NCI-H2107 treated with DMSO at 0.1 percent for 48 hours (cell line): ENCODE measurements around the gene FJX1.

ENCODE experiments used
- DNase-seq: peaks from one replicate; lab custom pipeline; 2025; ENCODE audit not compliant: unreplicated experiment; lab: John Stamatoyannopoulos, UW

FJX1 gene

DNA sequence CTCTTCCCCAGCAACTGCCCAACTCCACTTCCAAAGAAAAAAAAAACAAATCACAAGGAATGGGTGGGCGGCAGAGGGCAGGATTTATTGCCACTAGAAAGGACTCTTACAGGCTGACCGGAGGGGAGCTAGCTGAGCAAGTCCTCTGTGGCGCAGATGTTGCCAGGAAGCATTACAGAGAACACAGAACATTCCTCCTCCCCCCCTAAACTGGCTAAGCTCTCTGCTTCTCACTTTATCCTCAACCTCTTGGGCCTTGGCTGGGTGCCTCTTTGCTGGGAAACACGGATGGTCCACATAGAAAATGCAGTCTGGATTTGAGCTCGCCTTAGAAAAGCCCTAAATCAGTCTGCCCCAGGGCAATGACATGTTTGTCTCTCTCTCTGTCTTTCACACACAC is 12.6 kb upstream of the FJX1 start:
- no peak for DNase-seq

DNA sequence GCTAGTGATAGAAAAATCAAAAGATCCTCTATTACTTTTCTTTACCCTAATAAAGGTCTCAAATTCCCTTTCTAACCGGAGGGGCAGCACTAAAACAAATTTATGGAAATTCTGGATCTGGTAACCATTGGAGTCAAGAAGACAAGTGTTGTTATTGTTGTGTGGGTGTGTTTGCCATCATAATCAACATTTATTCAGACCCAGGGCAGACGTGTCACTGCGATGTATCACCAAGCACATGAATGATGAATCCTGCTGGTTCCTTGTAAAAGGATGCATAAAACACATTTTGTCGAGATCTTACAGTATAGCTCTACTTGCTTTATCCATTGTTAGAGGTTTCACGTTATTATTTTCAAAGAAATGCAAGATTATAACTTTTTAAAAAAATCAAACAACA is 12.1 kb upstream of the FJX1 start:
- no peak for DNase-seq

DNA sequence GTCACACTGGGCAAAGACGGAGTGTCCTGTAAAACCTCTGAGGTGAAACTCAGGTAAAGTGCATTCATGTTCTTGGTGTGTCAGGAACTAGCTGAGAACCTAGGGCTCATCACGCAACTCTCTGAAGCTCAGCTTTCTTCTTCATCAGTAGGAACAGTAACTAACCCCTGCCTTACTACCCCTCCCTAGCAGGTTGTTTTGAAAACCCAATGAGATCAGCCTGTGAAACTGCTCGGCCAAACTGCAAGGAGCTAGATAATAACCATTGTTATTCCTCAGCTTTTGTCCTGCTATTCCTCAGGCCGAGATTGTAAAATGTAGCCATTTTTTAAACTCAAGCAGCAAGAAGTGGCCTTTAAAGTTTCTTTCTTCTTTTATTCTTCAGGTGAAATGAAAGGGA is 9.8 kb upstream of the FJX1 start:
- DNase-seq, result no peak

DNA sequence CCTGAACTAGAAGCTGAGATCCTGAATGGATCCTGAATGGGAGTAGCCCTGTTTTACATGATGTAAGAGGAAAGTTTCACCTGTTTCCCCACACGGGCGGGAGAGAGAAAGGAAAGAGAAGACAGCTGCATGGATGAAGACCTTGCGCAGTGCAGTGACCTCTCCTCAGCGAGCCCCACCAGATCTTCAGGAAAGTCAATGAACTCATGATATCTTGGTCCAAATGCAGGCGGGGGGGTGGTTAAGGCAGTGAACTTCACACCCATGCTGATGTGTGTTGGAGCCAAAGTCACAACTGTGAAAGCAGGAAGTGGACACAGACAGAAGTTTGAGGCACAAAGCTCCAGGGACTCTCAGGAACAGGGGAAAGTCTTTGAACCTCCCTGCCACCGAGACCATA is 8.6 kb upstream of the FJX1 start:
- no peak for DNase-seq

DNA sequence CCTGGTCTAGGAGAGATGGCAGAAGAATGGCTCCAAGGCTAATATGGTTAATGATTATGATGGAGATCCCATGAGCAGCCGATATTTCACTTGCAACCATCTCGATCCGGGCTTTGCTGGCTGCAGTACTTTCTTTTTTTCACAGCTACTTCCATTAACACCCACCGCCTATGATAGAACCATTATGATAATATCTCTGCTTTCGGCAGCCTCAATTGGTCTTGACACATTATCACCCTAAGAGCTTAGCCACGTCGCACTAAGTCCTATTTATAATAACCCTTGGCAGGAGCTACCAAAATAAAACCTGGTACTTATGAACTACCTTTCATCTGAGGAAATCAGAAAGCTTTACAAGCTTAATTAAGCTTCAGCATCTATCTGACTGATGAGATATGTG is 7.6 kb upstream of the FJX1 start:
- no peak for DNase-seq

DNA sequence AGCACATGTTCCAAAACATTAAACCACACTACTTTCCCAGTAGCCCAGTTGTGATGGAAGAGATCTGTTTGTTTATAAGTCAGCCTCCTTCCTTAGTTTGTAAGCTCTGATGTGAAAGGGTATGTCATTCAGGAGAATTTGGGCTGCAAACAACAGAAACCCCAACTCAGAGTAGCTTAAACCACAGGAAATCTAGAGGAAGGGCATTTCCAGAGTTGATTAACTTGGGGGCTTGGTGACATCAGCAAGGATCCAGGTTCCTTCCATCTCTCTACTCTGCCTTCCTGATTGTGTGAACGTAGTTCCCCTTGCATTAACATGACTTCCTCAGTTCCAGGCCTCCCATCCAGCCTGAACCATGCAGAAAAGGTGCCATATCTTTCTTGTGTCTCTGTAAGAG is 6.5 kb upstream of the FJX1 start:
- DNase-seq, result no peak

DNA sequence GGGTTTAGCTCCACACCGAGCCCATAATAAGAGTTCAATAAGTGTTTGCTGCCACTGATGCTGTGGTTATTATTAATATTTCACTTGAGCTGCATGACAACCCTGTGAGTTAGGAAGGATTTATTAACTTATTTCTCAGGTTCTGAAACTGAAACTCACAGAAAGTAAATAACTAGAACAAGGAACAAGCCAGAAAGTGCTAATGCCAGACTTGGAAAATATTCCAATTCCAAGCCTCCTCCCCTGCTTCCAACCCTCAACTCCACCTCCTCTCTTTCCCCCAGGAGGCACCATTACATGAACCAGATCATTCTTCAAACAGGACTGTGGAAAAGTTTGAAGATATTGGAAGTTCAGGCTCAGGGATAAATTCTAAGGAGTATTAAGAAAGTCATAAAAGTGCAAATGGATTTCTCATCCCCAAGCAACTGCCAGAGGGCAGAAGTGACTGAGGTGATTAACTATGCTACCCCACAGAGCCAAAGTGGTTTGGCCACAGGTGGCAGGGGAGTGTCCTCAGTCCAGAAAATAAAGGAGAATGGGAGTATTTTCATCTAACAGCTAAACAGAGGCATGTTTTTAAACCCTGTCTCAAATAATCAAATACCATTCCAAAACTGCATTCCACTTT is 3.2 kb upstream of the FJX1 start:
- no peak for DNase-seq

DNA sequence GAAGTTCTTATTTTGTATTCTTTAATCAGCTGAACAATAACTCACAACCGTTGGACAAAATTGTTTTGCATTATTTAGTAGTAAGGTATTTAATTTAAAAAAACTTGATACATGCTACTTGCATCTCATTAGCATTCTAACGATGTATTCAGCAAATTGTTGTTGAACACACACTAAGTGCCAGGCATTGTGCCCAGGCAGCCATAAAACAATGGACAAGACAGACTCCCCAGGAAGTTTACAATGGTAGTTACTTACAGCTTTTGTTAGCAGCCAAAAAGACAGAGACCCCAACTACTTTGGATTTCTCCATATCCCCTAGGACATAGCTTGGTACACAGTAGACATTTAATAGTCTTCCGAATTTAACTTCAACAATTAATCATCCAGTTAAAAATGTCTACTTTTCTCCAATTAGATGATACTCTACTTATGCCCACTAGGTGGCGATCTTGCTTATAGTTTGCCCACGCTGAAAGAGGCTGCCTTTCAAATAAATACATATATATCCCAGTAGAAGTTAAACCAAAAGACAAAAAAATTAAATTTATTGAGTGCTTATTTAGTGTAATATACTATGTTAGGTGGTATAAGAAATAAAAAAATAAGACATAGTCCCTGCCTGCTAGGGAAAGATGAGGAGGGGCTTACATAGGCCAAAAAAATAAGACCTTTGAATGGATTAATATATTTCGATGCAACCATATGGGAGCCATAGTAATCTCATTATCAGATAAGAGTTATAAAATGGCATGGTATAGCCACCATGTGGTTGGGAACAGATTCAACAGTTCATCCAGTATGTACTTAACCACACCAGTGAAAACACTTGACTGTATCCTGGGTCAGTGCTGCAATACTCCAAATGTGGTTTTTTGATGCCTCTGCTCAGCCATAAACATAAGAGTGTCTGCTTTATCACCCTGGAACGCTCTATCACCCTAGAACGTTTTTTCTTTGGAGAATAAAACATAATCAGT is 2.0 kb upstream of the FJX1 start:
- DNase-seq, result peak; percentile 74

DNA sequence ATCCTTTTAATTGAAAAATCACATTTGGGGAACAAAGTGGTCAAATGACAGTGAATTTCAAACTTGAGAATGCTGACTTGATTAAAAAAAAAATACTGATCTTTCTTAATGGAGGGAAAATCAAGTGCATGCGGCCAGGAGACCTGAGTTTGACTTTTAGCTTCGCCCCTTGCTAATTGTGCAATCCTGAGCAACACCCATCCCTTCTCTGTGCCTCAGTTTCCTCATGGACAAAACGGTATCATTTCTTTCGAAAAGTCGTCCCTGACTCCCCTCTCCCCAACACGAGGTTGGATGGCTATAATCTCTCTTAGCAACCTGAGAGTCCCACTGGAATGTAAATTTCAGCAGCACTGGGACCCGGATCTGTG is 959 bp upstream of the FJX1 start:
- no peak for DNase-seq

DNA sequence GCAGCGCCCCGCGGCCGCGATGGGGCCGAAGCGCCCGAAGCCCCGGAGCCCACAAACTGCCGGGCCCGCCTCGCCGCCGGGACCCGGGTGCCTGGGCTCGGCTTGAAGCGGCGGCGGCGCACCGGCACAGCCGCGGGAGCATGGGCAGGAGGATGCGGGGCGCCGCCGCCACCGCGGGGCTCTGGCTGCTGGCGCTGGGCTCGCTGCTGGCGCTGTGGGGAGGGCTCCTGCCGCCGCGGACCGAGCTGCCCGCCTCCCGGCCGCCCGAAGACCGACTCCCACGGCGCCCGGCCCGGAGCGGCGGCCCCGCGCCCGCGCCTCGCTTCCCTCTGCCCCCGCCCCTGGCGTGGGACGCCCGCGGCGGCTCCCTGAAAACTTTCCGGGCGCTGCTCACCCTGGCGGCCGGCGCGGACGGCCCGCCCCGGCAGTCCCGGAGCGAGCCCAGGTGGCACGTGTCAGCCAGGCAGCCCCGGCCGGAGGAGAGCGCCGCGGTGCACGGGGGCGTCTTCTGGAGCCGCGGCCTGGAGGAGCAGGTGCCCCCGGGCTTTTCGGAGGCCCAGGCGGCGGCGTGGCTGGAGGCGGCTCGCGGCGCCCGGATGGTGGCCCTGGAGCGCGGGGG is 346 bp downstream of the FJX1 start:
- no peak for DNase-seq

DNA sequence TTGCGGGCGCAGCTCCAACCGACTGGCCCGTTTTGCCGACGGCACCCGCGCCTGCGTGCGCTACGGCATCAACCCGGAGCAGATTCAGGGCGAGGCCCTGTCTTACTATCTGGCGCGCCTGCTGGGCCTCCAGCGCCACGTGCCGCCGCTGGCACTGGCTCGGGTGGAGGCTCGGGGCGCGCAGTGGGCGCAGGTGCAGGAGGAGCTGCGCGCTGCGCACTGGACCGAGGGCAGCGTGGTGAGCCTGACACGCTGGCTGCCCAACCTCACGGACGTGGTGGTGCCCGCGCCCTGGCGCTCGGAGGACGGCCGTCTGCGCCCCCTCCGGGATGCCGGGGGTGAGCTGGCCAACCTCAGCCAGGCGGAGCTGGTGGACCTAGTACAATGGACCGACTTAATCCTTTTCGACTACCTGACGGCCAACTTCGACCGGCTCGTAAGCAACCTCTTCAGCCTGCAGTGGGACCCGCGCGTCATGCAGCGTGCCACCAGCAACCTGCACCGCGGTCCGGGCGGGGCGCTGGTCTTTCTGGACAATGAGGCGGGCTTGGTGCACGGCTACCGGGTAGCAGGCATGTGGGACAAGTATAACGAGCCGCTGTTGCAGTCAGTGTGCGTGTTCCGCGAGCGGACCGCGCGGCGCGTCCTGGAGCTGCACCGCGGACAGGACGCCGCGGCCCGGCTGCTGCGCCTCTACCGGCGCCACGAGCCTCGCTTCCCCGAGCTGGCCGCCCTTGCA is 1.0 kb downstream of the FJX1 start:
- no peak for DNase-seq

DNA sequence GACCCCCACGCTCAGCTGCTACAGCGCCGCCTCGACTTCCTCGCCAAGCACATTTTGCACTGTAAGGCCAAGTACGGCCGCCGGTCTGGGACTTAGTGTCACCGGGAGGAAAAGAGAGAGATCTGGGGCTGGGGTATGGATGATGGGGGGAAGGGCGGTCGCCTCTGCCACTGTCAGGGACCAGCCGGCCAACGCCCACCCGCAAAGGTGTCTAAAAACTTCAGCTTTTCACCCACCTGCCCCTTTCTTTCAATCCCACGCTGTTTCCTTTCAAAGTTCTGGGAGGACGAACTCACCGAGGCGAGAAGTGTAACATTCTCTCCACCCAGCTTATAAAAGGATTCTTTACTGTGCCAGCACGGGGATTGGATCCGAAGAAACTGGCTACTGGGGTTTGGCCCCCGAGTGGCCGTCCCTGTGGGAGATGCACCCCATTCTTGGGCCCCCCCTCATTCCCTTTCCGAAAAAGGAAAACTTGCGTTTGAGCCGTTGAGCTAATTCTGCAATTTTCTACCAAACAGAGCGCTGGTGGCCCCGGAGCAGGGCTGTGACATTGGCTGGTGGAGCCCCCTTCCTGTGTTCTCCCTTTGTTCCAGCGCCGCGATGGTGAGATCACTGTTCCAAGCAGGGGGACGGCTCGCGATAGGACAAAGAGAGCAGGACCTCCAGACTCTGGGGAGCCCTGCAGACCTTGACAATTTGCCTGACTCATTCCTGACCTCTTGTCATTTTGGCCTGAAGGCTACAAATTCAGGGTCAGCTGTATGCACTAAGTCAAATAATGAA is 1.8 kb downstream of the FJX1 start:
- DNase-seq, result no peak

DNA sequence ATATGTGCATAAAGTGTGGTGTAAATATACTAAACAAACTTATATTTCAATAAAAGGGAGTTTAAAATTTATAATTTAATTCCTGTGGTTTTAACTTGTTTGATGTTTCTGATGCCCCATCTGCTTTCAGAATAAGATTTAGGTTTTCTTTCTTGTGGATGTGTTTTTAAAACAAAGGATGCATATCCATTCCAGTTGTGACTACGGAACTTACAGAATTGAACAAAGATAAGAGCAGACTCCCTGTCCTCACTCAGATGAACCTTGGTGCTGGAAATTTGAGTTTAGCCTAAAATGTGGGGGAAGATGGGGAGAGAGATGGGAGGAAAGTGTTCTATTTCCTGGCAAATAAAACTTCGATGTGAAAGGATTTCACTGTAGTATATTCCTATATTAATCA is 2.5 kb downstream of the FJX1 start:
- DNase-seq, result no peak

DNA sequence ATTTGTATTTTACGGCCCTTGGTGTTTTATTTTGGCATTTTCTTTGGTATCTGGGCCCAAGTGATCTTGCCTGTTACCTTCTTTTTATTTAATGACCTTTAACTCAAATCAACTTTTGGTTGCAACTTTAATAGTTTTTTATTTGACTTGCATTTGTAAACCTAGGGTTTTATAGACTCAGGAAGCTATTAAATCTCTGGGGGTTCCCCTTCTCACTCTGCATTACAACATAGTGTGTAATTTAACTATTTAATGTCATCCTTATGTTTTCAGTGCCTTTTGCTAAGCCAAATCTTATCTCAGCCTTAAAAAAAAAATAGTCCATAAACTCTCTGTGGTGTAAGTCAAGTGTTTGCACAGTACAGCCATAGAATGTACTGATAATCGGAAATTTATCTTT is 3.4 kb downstream of the FJX1 start:
- DNase-seq, result no peak

DNA sequence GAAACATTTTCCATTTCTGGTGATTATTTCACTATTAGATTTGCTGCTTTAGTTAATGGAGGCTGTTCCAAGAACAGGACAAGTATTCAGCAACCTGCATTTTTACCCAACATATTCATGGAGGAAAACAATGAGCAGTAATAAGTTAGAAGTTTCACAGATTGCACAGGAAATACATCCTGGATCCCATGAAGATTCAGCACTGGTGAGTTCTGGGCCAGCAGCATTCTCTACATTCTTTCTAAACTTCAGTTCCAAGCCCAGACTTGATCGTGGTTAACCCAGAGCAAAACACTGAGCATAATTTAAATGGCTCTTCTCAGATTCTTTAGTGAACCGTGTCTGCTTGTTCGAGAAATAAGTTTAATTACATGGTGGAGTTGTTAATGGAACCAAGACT is 3.8 kb downstream of the FJX1 start:
- no peak for DNase-seq

DNA sequence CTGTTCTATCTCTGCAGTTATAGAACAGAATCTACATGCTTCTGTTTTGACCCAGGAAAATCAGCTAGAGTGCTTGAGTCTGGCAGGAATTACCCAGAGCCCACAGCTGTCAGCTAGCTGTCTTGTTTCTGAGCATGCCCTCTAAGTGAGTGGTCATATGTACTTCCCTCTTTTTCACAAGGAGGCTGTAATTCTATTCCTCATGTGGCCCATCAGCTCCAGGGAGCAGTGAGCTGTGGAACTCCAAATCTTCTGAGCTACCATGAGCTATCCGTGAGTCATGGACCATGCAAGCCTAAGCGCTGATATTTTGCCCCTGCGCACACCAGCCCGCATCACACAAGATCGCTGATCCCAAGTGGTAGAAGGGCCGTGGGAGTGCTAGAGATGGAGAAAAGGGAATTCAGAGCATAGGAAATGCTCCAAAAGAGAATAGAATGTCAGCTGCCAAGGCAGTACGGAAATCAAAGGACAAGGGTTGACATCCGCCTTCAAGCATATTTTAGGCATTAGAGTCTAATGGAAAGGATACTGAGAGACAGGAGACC is 5.4 kb downstream of the FJX1 start:
- no peak for DNase-seq

DNA sequence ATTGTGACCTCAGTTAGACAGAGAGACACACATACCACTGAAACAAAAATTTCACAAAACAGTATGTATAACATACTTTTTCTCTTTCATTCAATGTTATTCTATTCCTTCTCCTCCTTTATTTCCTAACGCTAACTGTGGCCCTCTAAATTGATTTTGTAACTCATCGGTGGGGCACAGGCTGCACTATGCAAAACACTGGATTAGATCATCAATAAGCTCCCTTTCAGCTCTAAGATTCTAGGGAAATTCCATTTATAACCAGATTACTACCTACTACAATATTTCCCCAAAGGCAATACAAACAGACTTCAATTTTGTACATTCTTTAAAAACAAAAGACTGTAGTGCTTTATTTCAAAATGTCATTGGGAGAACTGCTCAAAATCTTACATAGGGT is 6.1 kb downstream of the FJX1 start:
- DNase-seq, result no peak

DNA sequence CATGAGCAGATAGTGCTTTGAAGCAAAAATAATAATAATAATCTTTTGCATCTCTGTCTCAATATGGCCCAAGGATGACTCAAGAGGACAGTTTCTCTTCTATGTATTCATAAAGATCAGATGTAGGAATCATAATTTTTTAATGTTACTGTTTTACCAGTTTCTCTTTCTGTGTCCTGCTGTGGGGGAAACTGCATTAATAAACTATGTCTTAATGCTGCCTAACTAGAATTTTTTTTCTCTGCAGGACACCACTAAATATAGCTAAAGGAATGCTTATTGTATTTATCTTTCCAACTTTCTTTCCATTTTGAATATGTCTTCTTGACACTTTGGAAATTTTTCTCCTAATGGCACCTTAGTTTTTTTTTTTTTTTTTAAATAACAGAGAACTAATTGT is 6.5 kb downstream of the FJX1 start:
- no peak for DNase-seq

DNA sequence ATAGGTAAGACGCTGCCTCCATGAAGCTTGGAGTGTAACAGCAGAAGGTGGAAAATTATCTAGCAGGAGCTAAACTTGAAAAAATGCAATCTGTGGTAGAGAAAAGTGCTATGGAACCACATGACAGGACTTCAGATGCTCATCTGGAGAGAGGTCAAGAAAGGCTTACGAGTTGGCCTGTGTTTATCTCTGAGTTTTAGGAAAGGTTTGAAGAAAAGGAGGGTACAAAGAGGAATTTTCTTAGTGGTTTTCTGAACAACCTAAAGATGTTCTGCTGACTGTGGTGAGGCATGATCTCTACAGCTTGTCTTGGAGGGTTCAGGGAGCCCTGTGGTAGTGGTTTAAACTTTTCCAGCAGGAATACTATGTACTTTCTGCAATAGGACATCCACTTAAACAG is 8.2 kb downstream of the FJX1 start:
- DNase-seq, result no peak

DNA sequence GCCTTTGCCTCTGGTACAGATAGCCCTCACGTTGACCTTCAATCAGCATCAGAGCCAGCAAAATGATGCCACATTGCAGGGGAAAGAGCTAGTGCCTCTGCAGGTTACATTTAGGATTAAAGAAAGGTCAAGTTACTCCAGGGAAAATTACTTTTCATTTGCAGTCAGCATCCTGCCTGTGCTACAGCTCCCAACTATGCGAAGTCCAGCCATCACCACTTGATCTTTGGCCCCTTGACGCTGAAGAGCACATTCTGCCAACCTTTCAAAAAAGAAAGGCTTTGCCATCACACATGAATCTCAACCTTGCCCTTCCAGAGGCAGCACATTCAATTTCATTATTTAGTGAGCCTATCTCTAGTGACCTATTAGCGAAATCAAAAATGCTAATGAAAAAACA is 11.3 kb downstream of the FJX1 start:
- DNase-seq, result no peak

DNA sequence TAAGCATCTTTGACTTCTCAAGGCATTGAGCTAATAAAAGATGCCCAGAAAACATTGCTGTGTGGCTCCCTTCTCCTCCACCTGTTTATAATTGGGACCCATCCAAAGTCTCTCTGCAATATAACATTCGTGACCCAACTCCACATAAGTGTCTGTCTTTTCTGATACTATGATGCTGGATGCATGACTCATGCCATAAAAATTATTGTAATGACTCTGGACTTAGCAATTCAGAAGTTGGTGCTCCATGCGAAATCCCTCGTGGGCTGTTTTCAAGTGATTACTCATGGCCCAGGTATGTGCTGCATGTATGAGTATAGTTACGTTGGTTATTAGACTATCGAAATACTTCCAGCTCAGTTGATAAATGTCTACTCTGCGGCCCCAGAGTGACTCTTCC is 11.7 kb downstream of the FJX1 start:
- no peak for DNase-seq
